ENCODE results near the gene GALNT16.

The GALNT16 gene

DNA sequence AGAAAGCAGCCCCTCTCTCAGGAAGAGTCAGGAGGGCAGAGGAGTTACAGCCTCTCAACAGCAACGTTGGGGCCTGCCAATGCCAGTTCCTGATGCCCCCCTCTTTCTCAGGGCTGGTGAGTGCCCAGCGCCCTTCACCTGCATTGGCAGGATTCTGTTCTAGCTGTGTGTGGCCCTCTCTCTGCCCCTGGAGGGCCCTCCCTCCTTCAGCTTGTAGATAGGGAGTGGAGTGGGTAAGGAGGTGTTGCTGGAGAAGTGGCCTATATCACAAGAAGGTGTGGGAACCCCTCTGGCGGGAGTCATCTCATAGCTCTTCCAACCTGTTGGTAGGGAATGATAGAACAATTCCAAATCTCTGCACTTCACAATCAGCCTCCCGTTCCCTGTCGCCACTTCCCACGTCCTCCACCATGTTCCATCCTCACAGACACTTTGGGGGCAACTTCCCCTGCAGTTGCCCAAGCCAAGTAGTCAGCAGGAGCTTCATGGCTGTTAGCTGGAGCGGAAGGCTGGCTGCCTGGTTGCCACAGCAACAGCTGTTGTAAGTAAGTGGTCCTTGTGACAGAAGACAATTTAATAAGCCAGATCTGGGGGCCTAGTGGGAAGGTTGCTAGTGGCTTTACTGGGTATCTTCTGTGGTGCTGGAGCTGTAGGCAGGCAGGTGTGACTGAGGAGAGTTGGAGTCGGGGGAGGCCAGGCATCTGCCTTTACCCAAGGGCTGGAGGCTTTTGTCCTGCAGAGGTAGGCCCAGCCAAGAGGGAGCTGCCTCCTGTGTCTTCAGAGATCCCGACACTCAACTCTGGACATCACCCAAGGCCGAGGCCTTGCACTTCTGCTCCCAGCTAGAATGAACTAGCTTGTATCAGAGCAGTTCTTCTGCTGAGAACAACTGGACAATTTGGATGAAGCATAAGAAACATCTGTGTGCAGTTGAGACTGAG lies 38.4 kb downstream of the GALNT16 start:
- Histone ChIP-seq H3K9ac (ENCODE audit: low read length) (no peak overlapping the region), H3K4me2 (ENCODE audit: low read depth, low read length) (no peak overlapping the region), H3K4me3 (ENCODE audit: low read length) (no peak overlapping the region), H3K27ac (ENCODE audit: low read length) (no peak overlapping the region), H3K9me2 (replicated peaks; ENCODE audit: insufficient read depth, low read length) (no peaks in the 10 kb centered on the region), H3K36me3 (replicated peaks; ENCODE audit: insufficient read depth, low read length) (no peaks in the 10 kb centered on the region), H3K27me3 (replicated peaks; ENCODE audit: insufficient read depth, low read length) (no peaks in the 10 kb centered on the region), H2AFZ (ENCODE audit: low read length) (no peak overlapping the region), H3F3A (ENCODE audit: insufficient read depth, low read length) (no peaks in the 10 kb centered on the region), H3K79me2 (ENCODE audit: low read length) (no peaks in the 10 kb centered on the region), H4K20me1 (ENCODE audit: insufficient read depth, low read length) (no peaks in the 10 kb centered on the region), H3K9me3 (replicated peaks; ENCODE audit: insufficient read depth, low read length) (no peaks in the 10 kb centered on the region), H3K4me1 (ENCODE audit: low read length) (no peaks in the 10 kb centered on the region)
- DNase-seq, result no peak
- TF ChIP-seq EZH2 (optimal IDR thresholded peaks at IDR 0.05; ENCODE audit: low read depth, low read length) (no peak), EZH2phosphoT487 (IDR thresholded peaks at IDR 0.05; ENCODE audit: low read length) (no peak)
- TF ChIP-seq, protein P1, sequence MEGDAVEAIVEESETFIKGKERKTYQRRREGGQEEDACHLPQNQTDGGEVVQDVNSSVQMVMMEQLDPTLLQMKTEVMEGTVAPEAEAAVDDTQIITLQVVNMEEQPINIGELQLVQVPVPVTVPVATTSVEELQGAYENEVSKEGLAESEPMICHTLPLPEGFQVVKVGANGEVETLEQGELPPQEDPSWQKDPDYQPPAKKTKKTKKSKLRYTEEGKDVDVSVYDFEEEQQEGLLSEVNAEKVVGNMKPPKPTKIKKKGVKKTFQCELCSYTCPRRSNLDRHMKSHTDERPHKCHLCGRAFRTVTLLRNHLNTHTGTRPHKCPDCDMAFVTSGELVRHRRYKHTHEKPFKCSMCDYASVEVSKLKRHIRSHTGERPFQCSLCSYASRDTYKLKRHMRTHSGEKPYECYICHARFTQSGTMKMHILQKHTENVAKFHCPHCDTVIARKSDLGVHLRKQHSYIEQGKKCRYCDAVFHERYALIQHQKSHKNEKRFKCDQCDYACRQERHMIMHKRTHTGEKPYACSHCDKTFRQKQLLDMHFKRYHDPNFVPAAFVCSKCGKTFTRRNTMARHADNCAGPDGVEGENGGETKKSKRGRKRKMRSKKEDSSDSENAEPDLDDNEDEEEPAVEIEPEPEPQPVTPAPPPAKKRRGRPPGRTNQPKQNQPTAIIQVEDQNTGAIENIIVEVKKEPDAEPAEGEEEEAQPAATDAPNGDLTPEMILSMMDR (IDR thresholded peaks at IDR 0.05; ENCODE audit: low read length), result no peak

DNA sequence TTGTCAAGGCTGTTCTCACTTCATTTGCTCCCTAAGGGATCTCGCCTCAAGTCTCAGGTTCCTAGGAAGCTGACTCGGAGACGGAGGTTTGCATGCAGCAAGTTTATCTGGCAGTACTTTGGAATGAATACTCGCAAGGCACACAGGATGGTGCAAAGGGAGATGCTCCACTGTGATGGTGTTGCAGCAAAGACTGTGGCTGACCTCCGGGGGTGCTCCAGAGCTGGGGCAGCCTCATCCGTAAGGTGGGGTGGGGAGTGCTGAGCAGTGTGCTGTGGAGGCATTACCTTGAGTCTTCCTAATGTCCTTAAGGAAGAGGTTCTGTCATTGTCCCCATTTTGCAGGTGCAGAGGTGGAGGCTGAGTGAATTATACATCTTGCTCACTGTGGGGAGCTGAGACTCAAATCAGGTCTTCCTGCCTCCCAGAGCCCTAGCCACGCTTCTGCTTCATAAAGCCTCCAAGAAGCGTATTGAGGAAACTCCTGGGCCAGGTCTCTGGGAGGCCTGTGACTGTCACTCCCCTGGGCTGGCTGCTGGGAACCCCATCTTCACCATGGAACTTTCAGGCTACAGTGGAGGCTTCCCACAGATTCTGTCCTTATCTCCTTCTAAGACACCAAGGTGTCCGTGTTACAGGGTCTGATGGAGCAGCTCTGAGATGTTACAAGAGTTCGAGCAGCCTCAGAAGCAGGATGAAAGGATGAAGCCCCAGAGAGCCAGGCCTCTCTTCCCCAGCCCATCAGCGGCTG lies 39.5 kb downstream of the GALNT16 start:
- Histone ChIP-seq H3K27me3 (replicated peaks; ENCODE audit: insufficient read depth, low read length) (no peaks in the 10 kb centered on the region), H4K20me1 (ENCODE audit: insufficient read depth, low read length) (no peaks in the 10 kb centered on the region), H3K36me3 (replicated peaks; ENCODE audit: insufficient read depth, low read length) (no peaks in the 10 kb centered on the region), H3K9me2 (replicated peaks; ENCODE audit: insufficient read depth, low read length) (no peaks in the 10 kb centered on the region), H3K9me3 (replicated peaks; ENCODE audit: insufficient read depth, low read length) (no peaks in the 10 kb centered on the region), H3F3A (ENCODE audit: insufficient read depth, low read length) (no peaks in the 10 kb centered on the region), H3K4me1 (ENCODE audit: low read length) (0 out of 2 replicates have a peak, but pooled peaks cover 2% of the 10 kb centered on the region), H3K27ac (ENCODE audit: low read length) (no peak overlapping the region), H3K4me2 (ENCODE audit: low read depth, low read length) (no peak overlapping the region), H3K4me3 (ENCODE audit: low read length) (no peak overlapping the region), H3K79me2 (ENCODE audit: low read length) (no peaks in the 10 kb centered on the region), H3K9ac (ENCODE audit: low read length) (no peak overlapping the region), H2AFZ (ENCODE audit: low read length) (no peak overlapping the region)
- no peak for TF ChIP-seq EZH2phosphoT487 (IDR thresholded peaks at IDR 0.05; ENCODE audit: low read length)
- TF ChIP-seq EZH2 (optimal IDR thresholded peaks at IDR 0.05; ENCODE audit: low read depth, low read length), result no peak
- TF ChIP-seq, protein P1 (IDR thresholded peaks at IDR 0.05; ENCODE audit: low read length), result no peak; the same call in 1 of the 2 replicates
- DNase-seq, result no peak

DNA sequence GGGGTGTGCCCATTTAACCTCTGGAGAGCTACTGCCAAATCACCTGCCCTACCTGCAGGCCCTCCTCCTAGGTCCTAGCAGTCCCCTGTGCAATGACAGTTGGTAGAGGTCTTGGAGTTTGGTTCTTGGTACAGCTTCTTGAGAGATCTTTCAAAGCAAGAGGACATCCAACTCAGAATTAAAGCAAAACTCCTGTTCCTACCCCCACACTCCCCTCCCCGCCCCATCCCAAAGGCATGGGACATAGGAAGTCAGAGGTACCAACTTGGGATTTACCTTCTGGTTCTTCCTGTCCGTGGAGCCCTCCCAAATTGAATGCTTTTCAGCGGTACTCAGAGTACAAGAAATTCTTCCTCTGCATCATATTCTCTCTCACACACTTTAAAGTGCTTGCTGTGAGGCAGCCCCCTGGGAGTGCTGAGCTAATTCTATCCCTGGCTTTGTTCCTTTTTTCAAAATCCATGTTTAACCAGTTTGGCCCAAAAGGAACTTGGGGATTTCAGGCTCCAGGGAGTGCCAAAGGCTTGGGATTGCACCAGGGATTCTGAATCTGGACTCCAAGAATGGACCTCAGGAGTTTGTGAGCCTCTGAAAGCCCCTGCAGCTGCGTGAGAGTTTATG lies 40.8 kb downstream of the GALNT16 start:
- DNase-seq, result no peak
- H3K27me3 ChIP-seq (replicated peaks; ENCODE audit: insufficient read depth, low read length), result no peaks in the 10 kb centered on the region
- H3K4me1 ChIP-seq (ENCODE audit: low read length), result 0 out of 2 replicates have a peak, but pooled peaks cover 3% of the 10 kb centered on the region
- no peaks in the 10 kb centered on the region for H3F3A ChIP-seq (ENCODE audit: insufficient read depth, low read length)
- no peak overlapping the region for H3K27ac ChIP-seq (ENCODE audit: low read length)
- no peaks in the 10 kb centered on the region for H3K79me2 ChIP-seq (ENCODE audit: low read length)
- no peaks in the 10 kb centered on the region for H3K36me3 ChIP-seq (replicated peaks; ENCODE audit: insufficient read depth, low read length)
- no peaks in the 10 kb centered on the region for H4K20me1 ChIP-seq (ENCODE audit: insufficient read depth, low read length)
- TF ChIP-seq EZH2phosphoT487 (IDR thresholded peaks at IDR 0.05; ENCODE audit: low read length), result no peak
- TF ChIP-seq, protein P1 (IDR thresholded peaks at IDR 0.05; ENCODE audit: low read length), result no peak
- TF ChIP-seq EZH2 (optimal IDR thresholded peaks at IDR 0.05; ENCODE audit: low read depth, low read length), result no peak
- no peak overlapping the region for H2AFZ ChIP-seq (ENCODE audit: low read length)
- H3K9me3 ChIP-seq (replicated peaks; ENCODE audit: insufficient read depth, low read length), result no peaks in the 10 kb centered on the region
- H3K4me3 ChIP-seq (ENCODE audit: low read length), result no peak overlapping the region
- H3K4me2 ChIP-seq (ENCODE audit: low read depth, low read length), result no peak overlapping the region
- no peaks in the 10 kb centered on the region for H3K9me2 ChIP-seq (replicated peaks; ENCODE audit: insufficient read depth, low read length)
- H3K9ac ChIP-seq (ENCODE audit: low read length), result no peak overlapping the region

All from MM.1S (cell line).